SK-N-SH (cell line): ENCODE data around the gene SCD5.

Experiments
- EP300 ChIP-seq, 2 experiments: IDR thresholded peaks; 2 replicates each; pipeline versions ENCODE4 v1.4.0 to v1.6.1; 2012; ENCODE audit warnings: borderline replicate concordance in 1 of 2, low read depth in 1 of 2, low read length in 1 of 2
- JUND ChIP-seq: IDR thresholded peaks from 2 replicates; pipeline ENCODE4 v1.4.0; 2012
- MXI1 ChIP-seq: IDR thresholded peaks from 2 replicates; pipeline ENCODE4 v1.6.1; 2012; ENCODE audit warnings: mild to moderate bottlenecking, low read depth, low read length, improper control_type of control experiment
- RAD21 ChIP-seq: IDR thresholded peaks from 2 replicates; pipeline ENCODE4 v1.6.1; 2012; ENCODE audit warnings: mild to moderate bottlenecking, low read length
- RCOR1 ChIP-seq: fragments of 150-350 bp; IDR thresholded peaks from 2 replicates; pipeline ENCODE4 v1.6.1; 2017; ENCODE audit warnings: antibody characterized with exemption, low read length
- SIN3A ChIP-seq: IDR thresholded peaks from 2 replicates; pipeline ENCODE4 v1.6.1; 2012; ENCODE audit warnings: low read depth, mild to moderate bottlenecking, low read length, moderate library complexity, borderline replicate concordance
- SMC3 ChIP-seq: IDR thresholded peaks from 2 replicates; pipeline ENCODE4 v1.6.1; 2012; ENCODE audit warnings: low read depth, low read length, improper control_type of control experiment
- TAF1 ChIP-seq: IDR thresholded peaks from 2 replicates; pipeline ENCODE4 v1.6.1; 2012; ENCODE audit warnings: low read depth, mild to moderate bottlenecking, low read length, moderate library complexity, borderline replicate concordance
- YY1 ChIP-seq: IDR thresholded peaks from 2 replicates; pipeline ENCODE4 v1.4.0; 2012; ENCODE audit warnings: low read depth, mild to moderate bottlenecking
- TF ChIP-seq, protein P1 (sequence below): fragments of 200-600 bp; sonication (generic); IDR thresholded peaks from 2 replicates; pipeline ENCODE4 v1.6.1; 2017; ENCODE audit warnings: antibody characterized with exemption, mild to moderate bottlenecking, moderate library complexity
- TF ChIP-seq, protein P2 (sequence below): IDR thresholded peaks from 2 replicates; pipeline ENCODE4 v1.4.0; 2012; ENCODE audit warnings: low read depth
- TF ChIP-seq, protein P3 (sequence below): IDR thresholded peaks from 2 replicates; pipeline ENCODE4 v1.4.0; 2012; ENCODE audit warnings: low read depth, borderline replicate concordance

DNA sequence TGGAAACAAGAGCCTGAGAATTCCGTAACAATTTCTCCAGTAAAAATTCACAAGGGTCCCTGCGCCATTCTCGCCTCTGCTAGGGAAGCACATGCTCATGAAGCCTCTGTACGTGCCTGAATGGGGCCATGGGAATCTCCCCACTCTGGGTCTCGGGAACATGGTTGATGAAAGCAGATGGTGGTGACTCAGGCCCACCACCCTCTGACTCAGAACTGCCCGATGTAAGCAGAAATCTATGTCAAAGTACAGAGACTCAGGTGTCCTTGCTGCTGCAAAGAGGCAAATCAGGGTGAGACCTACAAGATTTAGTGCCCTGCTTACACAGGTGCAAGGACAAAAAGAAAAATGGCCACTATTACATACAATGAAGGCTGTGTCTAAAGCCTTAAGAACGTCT lies 65.0 kb downstream of the SCD5 start:
- TF ChIP-seq, protein P1, sequence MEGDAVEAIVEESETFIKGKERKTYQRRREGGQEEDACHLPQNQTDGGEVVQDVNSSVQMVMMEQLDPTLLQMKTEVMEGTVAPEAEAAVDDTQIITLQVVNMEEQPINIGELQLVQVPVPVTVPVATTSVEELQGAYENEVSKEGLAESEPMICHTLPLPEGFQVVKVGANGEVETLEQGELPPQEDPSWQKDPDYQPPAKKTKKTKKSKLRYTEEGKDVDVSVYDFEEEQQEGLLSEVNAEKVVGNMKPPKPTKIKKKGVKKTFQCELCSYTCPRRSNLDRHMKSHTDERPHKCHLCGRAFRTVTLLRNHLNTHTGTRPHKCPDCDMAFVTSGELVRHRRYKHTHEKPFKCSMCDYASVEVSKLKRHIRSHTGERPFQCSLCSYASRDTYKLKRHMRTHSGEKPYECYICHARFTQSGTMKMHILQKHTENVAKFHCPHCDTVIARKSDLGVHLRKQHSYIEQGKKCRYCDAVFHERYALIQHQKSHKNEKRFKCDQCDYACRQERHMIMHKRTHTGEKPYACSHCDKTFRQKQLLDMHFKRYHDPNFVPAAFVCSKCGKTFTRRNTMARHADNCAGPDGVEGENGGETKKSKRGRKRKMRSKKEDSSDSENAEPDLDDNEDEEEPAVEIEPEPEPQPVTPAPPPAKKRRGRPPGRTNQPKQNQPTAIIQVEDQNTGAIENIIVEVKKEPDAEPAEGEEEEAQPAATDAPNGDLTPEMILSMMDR: no peak
- no peak for TF ChIP-seq MXI1
- TF ChIP-seq, protein P2, sequence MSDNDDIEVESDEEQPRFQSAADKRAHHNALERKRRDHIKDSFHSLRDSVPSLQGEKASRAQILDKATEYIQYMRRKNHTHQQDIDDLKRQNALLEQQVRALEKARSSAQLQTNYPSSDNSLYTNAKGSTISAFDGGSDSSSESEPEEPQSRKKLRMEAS: no peak
- no peak for TF ChIP-seq RCOR1
- TF ChIP-seq, protein P3, sequence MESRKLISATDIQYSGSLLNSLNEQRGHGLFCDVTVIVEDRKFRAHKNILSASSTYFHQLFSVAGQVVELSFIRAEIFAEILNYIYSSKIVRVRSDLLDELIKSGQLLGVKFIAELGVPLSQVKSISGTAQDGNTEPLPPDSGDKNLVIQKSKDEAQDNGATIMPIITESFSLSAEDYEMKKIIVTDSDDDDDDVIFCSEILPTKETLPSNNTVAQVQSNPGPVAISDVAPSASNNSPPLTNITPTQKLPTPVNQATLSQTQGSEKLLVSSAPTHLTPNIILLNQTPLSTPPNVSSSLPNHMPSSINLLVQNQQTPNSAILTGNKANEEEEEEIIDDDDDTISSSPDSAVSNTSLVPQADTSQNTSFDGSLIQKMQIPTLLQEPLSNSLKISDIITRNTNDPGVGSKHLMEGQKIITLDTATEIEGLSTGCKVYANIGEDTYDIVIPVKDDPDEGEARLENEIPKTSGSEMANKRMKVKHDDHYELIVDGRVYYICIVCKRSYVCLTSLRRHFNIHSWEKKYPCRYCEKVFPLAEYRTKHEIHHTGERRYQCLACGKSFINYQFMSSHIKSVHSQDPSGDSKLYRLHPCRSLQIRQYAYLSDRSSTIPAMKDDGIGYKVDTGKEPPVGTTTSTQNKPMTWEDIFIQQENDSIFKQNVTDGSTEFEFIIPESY: no peak
- no peak for TF ChIP-seq SIN3A
- peak; percentile 45 for TF ChIP-seq JUND
- TF ChIP-seq EP300 (IDR thresholded peaks at IDR 0.05; ENCODE audit: borderline replicate concordance in 1 of 2, low read depth in 1 of 2, low read length in 1 of 2): no peak
- no peak for TF ChIP-seq TAF1
- no peak for TF ChIP-seq YY1
- TF ChIP-seq RAD21: no peak
- no peak for TF ChIP-seq SMC3
